K562 (cell line): ENCODE measurements around the gene ABCC10. TPM values are rescaled to one million over a fixed set of nuclear protein-coding genes. Genes with fewer than 3 reads are reported as not detected.

Experiments
- ATAC-seq: fragments of 200-7000 bp; cut with Tn5 transposase; 3 replicates; pipeline ENCODE4 v1.9.1; 2020; ENCODE audit warnings: moderate library complexity
- BruUV-seq: library from RNA; stranded (reverse); fragments of 400-500 nt; replicated peaks from 2 replicates; lab custom pipeline; 2021; lab: Mats Ljungman, UMichigan
- CTCF ChIA-PET: fragments of 300-600 bp; formaldehyde crosslinking; extraction: SDS; loops from one replicate; lab custom pipeline; 2021; ENCODE audit warnings: low intra/inter-chr PET ratio; lab: Yijun Ruan, JAX
- POLR2A ChIA-PET: fragments of 300-600, 350-650 bp; sonication (Branson Sonifier 250); formaldehyde crosslinking; extraction: SDS; loops from one replicate; lab custom pipeline; 2021; ENCODE audit warnings: antibody characterized with exemption, inconsistent platforms; lab: Yijun Ruan, JAX
- DNase-seq, 4 experiments: peaks; one replicate each; pipeline versions ENCODE4 v3.0.0 to v3.0.0-alpha.2; 2011 to 2018; ENCODE audit warnings: low spot score in 3 of 4, mixed read lengths in 3 of 4; ENCODE audit errors: extremely low read depth in 1 of 4
- FAIRE-seq: peaks from 2 replicates; lab custom pipeline; 2011; peaks lifted over from hg19 to GRCh38; lab: Jason Lieb, UNC
- H2AFZ ChIP-seq: 2 replicates; pipeline ENCODE4 v1.6.0; 2011; ENCODE audit warnings: low read depth, low read length, control low read depth, inconsistent platforms
- H3K27ac ChIP-seq: fragments of 200-600 bp; 3 replicates; pipeline ENCODE4 v1.8.0; 2011; ENCODE audit warnings: low read depth, mild to moderate bottlenecking, control low read depth, inconsistent platforms, low read length, moderate library complexity, mixed read lengths; ENCODE audit errors: extremely low read depth
- H3K27me3 ChIP-seq, 2 experiments: fragments of 300-600 bp in 1 of 2; 2 replicates in 1 of 2; 3 replicates in 1 of 2; pipeline versions ENCODE4 v1.6.0 to v1.8.0; 2011; ENCODE audit warnings: inconsistent platforms in 2 of 2, low read length in 2 of 2, mild to moderate bottlenecking in 1 of 2, mixed read lengths in 1 of 2, moderate library complexity in 1 of 2; ENCODE audit not compliant: control insufficient read depth in 2 of 2, insufficient read depth in 2 of 2
- H3K36me3 ChIP-seq: fragments of 300-600 bp; 3 replicates; pipeline ENCODE4 v1.8.0; 2011; ENCODE audit warnings: mild to moderate bottlenecking, low read length, inconsistent platforms; ENCODE audit not compliant: control insufficient read depth, insufficient read depth
- H3K4me1 ChIP-seq, 2 experiments: fragments of 200-600 bp in 1 of 2; replicated peaks in 1 of 2; 2 replicates in 1 of 2; 3 replicates in 1 of 2; pipeline versions ENCODE4 v1.5.1 to v1.8.0; 2011; ENCODE audit warnings: inconsistent platforms in 2 of 2, low read length in 2 of 2, mild to moderate bottlenecking in 1 of 2, mixed read lengths in 1 of 2, moderate library complexity in 1 of 2; ENCODE audit not compliant: control insufficient read depth in 2 of 2, insufficient read depth in 2 of 2
- H3K4me2 ChIP-seq: 2 replicates; pipeline ENCODE4 v1.6.1; 2011; ENCODE audit warnings: low read length, control low read depth, inconsistent platforms, mixed read lengths; ENCODE audit not compliant: insufficient read depth
- H3K4me3 ChIP-seq: fragments of 200-600 bp; sonication (generic), shearing (Covaris generic); 2 replicates; pipeline ENCODE4 v1.5.1; 2016; ENCODE audit warnings: control low read depth, inconsistent platforms
- H3K79me2 ChIP-seq: fragments of 200-600 bp; 3 replicates; pipeline ENCODE4 v1.8.0; 2011; ENCODE audit warnings: low read length, inconsistent platforms; ENCODE audit not compliant: control insufficient read depth, insufficient read depth
- H3K9ac ChIP-seq, 2 experiments: 2 replicates each; pipeline versions ENCODE4 v1.6.0 to v1.6.1; 2011; ENCODE audit warnings: low read depth in 2 of 2, low read length in 2 of 2, control low read depth in 1 of 2, inconsistent platforms in 1 of 2, mild to moderate bottlenecking in 1 of 2, mixed read lengths in 1 of 2; ENCODE audit not compliant: insufficient read depth in 1 of 2
- H3K9me1 ChIP-seq: one replicate; pipeline ENCODE4 v1.6.0; 2011; ENCODE audit warnings: inconsistent platforms, mild to moderate bottlenecking, low read length, moderate library complexity; ENCODE audit not compliant: control insufficient read depth, insufficient read depth
- H3K9me3 ChIP-seq: replicated peaks from 2 replicates; pipeline ENCODE4 v1.5.1; 2011; ENCODE audit warnings: low read depth, low read length, inconsistent platforms; ENCODE audit not compliant: control insufficient read depth, insufficient read depth
- H4K20me1 ChIP-seq: replicated peaks from 2 replicates; pipeline ENCODE4 v1.6.1; 2011; ENCODE audit warnings: low read length, inconsistent platforms, mixed read lengths; ENCODE audit not compliant: control insufficient read depth, insufficient read depth
- HOMEZ ChIP-seq: fragments of 250-450 bp; sonication (Bioruptor Pico); IDR thresholded peaks from 2 replicates; pipeline ENCODE4 v1.4.0; 2020; ENCODE audit warnings: mild to moderate bottlenecking, moderate library complexity
- NR4A1 ChIP-seq, 2 experiments: fragments of 250-450 bp in 1 of 2; fragments of 450-650 bp in 1 of 2; sonication (Bioruptor Pico) in 1 of 2; IDR thresholded peaks; 2 replicates each; pipeline versions ENCODE4 v1.4.0 to v1.6.1; 2016 to 2020; ENCODE audit warnings: mild to moderate bottlenecking in 2 of 2, missing compliant biosample characterization in 1 of 2, missing genetic modification characterization in 1 of 2, moderate library complexity in 1 of 2
- POLR2G ChIP-seq: fragments of 200-400 bp; formaldehyde crosslinking; IDR thresholded peaks from 2 replicates; pipeline ENCODE4 v1.6.1; 2017; ENCODE audit warnings: low read depth, mild to moderate bottlenecking, antibody characterized with exemption, low read length, moderate library complexity
- ZSCAN32 ChIP-seq: fragments of 450-650 bp; formaldehyde crosslinking; IDR thresholded peaks from 2 replicates; pipeline ENCODE4 v1.4.0; 2020; ENCODE audit warnings: mild to moderate bottlenecking, moderate library complexity
- WGBS: fragments of 100-300 bp; shearing (Covaris generic); methylation state at CpG from one replicate; pipeline ENCODE4 v1.1.6; 2016; ENCODE audit warnings: low coverage, mixed read lengths; ENCODE audit not compliant: insufficient coverage; ENCODE audit errors: missing lambda C conversion rate; 5-methylcytosine and 5-hydroxymethylcytosine counted together
- in situ Hi-C: fragments of 300-500 bp; cut with MboI; formaldehyde crosslinking; loops from 4 replicates; pipeline ENCODE4 v1.15.0; 2018; ENCODE audit warnings: inconsistent platforms, mixed read lengths
- intact Hi-C: fragments of 100-400 bp; cut with micrococcal nuclease; formaldehyde crosslinking; loops from 2 replicates; pipeline ENCODE4 v1.14.2; 2022
- polyA plus RNA-seq, 8 experiments: library from polyadenylated mRNA; depleted of rRNA in 4 of 8; stranded (reverse) in 5 of 8; unstranded in 3 of 8; fragments of >200 nt; fragmentation: Nextera tagmentation in 2 of 8; fragmentation: Illumina TruSeq in 1 of 8; extraction: Ambion mirVana in 2 of 8; extraction: Trizol in 1 of 8; gene quantifications; 2 replicates each; pipeline versions ENCODE4 v1.2.1 to v1.2.3, GENCODE V29; 2011 to 2014; ENCODE audit warnings: inconsistent platforms in 1 of 8, missing spikeins in 1 of 8
- total RNA-seq, 7 experiments: library from RNA; depleted of rRNA in 6 of 7; stranded (reverse); fragments of >200 nt in 6 of 7; fragmentation: Illumina TruSeq in 2 of 7; extraction: Trizol in 2 of 7; gene quantifications; 2 replicates each; pipeline versions ENCODE4 v1.2.1 to v1.2.3, GENCODE V29; 2011 to 2021; ENCODE audit warnings: low replicate concordance in 1 of 7
- TF ChIP-seq, protein P1 (sequence below): sonication (generic); formaldehyde crosslinking; IDR thresholded peaks from 2 replicates; pipeline ENCODE4 v1.8.0; 2022; ENCODE audit warnings: mild to moderate bottlenecking, missing genetic modification reagents
- TF ChIP-seq, protein P2 (sequence below): fragments of 450-650 bp; formaldehyde crosslinking; IDR thresholded peaks from 2 replicates; pipeline ENCODE4 v1.4.0; 2020; ENCODE audit warnings: mild to moderate bottlenecking, moderate library complexity

The ABCC10 gene
- total and polyA plus RNA-seq, 9 of the 15 experiments (the other 6 are each of a cell fraction or from before 2014, with no cell fraction given), result 2.4 to 29.1 (median 13.7) TPM

- 0 out of 2 replicates have a peak, but pooled peaks have one; percentile 19 for TF ChIP-seq POLR2G
- no peak for TF ChIP-seq HOMEZ (CRISPR knock-in tag)
- TF ChIP-seq, protein P1, sequence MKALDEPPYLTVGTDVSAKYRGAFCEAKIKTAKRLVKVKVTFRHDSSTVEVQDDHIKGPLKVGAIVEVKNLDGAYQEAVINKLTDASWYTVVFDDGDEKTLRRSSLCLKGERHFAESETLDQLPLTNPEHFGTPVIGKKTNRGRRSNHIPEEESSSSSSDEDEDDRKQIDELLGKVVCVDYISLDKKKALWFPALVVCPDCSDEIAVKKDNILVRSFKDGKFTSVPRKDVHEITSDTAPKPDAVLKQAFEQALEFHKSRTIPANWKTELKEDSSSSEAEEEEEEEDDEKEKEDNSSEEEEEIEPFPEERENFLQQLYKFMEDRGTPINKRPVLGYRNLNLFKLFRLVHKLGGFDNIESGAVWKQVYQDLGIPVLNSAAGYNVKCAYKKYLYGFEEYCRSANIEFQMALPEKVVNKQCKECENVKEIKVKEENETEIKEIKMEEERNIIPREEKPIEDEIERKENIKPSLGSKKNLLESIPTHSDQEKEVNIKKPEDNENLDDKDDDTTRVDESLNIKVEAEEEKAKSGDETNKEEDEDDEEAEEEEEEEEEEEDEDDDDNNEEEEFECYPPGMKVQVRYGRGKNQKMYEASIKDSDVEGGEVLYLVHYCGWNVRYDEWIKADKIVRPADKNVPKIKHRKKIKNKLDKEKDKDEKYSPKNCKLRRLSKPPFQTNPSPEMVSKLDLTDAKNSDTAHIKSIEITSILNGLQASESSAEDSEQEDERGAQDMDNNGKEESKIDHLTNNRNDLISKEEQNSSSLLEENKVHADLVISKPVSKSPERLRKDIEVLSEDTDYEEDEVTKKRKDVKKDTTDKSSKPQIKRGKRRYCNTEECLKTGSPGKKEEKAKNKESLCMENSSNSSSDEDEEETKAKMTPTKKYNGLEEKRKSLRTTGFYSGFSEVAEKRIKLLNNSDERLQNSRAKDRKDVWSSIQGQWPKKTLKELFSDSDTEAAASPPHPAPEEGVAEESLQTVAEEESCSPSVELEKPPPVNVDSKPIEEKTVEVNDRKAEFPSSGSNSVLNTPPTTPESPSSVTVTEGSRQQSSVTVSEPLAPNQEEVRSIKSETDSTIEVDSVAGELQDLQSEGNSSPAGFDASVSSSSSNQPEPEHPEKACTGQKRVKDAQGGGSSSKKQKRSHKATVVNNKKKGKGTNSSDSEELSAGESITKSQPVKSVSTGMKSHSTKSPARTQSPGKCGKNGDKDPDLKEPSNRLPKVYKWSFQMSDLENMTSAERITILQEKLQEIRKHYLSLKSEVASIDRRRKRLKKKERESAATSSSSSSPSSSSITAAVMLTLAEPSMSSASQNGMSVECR (CRISPR knock-in tag), result no peak
- TF ChIP-seq NR4A1 (CRISPR knock-in tag; IDR thresholded peaks at IDR 0.05), result no peak
- TF ChIP-seq NR4A1 (tag; IDR thresholded peaks at IDR 0.05), result no peak
- TF ChIP-seq, protein P2, sequence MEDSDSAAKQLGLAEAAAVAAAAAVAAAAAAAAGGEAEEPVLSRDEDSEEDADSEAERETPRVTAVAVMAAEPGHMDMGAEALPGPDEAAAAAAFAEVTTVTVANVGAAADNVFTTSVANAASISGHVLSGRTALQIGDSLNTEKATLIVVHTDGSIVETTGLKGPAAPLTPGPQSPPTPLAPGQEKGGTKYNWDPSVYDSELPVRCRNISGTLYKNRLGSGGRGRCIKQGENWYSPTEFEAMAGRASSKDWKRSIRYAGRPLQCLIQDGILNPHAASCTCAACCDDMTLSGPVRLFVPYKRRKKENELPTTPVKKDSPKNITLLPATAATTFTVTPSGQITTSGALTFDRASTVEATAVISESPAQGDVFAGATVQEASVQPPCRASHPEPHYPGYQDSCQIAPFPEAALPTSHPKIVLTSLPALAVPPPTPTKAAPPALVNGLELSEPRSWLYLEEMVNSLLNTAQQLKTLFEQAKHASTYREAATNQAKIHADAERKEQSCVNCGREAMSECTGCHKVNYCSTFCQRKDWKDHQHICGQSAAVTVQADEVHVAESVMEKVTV (CRISPR knock-in tag), result no peak
- no peak for TF ChIP-seq ZSCAN32
- ATAC-seq, result no peak
- WGBS, result 86% methylated on average over 15 of the region's 16 CpGs
- BruUV-seq, result no TSS peak
- Histone ChIP-seq H3K36me3 (peaks cover 48% of the 10 kb centered on the region; the same call in 1 of the 3 replicates), H3K9me1 (no peaks in the 10 kb centered on the region), H3K27ac (no peak overlapping the region), H2AFZ (no peak overlapping the region), H3K9me3 (no peaks in the 10 kb centered on the region), H3K79me2 (no peaks in the 10 kb centered on the region), H3K4me1 (peaks cover 0 to 6% of the 10 kb centered on the region in 2 experiments; a peak in 1 of 5 replicates), H3K9ac (no peak overlapping the region), H3K27me3 (no peaks in the 10 kb centered on the region), H4K20me1 (no peaks in the 10 kb centered on the region), H3K4me3 (no peak overlapping the region), H3K4me2 (no peak overlapping the region)
- in situ Hi-C loops (no loop called here), intact Hi-C loops (no loop called here)
- no peak for FAIRE-seq
- DNase-seq, result no peak
- POLR2A ChIA-PET, result interaction anchor here (1.4 to 3.3 kb wide), 2 partner anchors 10 to 13 kb away, joined by 4 to 16 read pairs; partner anchors contain the start of gene DLK2
- CTCF ChIA-PET, result no interaction called here
These were observed 18.2 kb downstream of the ABCC10 start for GRCh38 chr6:43445576-43445975.
